ENCODE measurements around the gene RNF112.

The RNF112 gene, protein sequence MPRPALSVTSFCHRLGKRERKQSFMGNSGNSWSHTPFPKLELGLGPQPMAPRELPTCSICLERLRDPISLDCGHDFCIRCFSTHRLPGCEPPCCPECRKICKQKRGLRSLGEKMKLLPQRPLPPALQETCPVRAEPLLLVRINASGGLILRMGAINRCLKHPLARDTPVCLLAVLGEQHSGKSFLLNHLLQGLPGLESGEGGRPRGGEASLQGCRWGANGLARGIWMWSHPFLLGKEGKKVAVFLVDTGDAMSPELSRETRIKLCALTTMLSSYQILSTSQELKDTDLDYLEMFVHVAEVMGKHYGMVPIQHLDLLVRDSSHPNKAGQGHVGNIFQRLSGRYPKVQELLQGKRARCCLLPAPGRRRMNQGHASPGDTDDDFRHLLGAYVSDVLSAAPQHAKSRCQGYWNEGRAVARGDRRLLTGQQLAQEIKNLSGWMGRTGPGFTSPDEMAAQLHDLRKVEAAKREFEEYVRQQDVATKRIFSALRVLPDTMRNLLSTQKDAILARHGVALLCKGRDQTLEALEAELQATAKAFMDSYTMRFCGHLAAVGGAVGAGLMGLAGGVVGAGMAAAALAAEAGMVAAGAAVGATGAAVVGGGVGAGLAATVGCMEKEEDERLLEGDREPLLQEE

DNA sequence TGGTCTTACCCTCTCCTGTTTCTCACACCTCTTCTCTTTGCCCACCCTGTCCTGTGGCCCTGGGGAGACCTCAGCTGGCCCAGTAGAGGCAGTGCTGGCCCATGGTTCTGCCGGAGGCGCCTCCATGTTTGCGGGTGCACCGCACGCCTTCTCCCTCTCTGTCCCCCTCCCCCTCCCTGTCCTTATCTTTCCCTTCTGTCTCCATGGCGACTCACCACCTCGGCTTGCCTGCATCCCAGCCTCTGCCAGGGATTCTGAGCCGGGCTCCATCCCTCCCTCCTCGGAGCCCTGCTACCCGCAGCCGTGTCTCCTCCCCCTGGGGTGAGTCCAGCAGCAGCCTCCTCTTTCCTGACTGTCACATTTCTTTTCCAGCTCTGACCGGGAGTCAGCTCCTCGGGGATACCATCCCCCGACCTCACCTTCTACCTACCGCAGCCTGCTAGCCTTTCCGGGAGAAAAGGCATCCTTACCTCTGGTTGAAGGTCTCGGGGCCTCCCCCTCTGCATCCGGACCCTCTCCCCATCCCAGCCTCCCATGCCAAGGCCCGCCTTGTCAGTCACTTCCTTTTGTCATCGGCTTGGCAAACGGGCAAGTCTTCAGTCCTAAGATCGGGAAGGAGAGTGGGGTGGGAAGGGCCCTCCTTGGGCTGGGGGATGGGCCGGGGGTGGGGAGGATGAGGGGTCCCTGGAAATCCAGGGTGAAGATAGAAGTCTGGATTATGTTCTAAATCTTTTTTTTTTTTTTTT, at the start of gene RNF112:
Gene RNF112 (plus strand): TSS at position 358 of the 746 bp plus-strand sequence. CDS start 177 bp downstream, at position 535.
- no peak for DNase-seq

DNA sequence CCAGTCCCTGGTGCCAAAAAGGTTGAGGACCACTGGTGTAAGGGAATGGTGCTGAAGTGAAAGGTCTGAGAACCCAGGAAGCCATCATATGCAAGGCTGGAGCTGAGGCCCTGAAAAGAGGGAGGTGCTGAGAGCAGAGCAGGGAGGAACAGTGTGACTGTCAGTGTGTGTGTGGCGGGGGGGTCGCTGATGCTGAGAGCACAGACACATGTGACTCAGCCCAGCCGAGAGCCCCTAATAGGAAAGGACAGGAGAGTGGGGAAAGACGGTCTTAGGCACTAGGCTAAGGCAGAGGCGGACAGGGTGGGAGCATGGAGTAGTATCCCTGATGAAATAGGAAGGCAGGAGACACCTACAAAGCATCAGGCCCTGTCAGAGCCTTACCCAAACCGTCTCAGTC, 49.7 kb upstream of the RNF112 start:
- DNase-seq: no peak

DNA sequence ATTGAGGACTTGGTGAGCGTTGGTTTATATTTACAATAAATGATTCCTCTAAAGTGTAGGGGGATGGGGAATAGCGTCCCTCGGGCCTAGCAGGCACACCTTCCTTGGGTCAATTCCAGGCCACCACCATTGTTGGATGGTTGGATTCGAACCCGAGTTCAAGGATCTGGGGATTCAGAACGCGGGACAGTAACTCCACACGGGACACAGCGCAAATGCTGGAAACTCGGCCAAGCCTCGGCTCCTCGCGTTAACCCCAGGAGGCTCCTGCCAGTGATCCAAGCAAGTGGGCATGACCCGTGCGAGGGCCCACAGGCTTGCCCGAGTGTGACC, 49.1 kb upstream of the RNF112 start:
- DNase-seq: no peak

DNA sequence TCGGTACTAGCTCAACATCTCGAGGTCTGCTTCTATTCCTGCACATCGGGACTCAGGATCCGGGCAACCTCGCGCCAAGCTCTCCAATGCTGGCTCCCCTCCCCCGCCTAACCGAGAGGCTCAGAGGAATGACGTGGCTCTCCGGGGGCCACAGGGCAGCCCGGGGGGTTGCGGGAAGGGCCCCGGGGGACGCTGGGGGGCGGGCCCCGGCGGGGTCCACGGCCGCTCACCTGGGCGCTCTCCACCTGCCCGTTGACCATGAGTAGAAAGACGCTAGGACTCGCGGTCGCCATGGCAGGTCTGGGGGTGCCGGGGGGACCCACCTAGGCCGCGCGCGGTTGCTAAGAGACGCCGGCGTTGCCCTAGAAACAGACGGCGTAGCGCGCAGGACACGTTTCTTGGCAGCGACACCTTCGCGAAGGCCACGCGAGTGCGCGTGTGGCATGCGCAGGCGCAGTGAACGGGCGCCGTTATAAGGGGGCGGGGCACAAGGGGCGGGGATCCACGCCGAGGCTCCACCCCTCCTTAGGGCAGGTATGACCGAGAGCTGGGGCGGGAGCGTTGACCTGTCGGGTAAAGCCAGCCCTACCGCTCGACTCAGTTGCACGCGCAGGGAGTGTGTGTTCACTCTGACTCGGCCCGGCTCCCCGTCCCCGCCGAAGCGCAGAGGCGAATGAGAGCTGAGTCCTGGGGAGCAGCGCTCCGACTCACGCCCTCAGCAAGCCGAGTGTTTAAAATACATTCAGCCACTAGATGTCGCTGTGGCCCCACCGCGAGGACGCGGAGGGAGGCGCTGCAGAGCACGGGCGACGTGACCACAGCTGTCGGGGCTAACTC, 48.5 kb upstream of the RNF112 start, which contains the start of gene B9D1:
Gene B9D1 (minus strand): TSS at position 447 of the 837 bp plus-strand sequence. CDS start 154 bp downstream, at position 293.
- DNase-seq: peak; percentile 88

DNA sequence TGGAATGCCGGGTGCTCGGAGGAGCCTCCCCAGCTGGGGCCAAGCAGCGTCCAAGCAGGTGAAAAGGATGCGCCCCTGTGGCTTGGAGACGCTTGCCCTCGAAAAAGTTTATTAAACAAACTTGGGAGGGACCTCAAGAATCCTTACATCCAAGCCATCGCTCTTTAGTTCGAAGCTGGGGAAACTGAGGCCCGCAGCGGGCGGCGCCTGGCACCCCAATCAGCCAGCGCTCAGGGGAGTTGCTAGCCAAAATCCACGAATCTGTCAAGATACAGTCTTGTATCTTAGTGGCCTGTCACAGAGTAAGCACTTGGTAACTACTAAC, 48.0 kb upstream of the RNF112 start:
- no peak for DNase-seq

DNA sequence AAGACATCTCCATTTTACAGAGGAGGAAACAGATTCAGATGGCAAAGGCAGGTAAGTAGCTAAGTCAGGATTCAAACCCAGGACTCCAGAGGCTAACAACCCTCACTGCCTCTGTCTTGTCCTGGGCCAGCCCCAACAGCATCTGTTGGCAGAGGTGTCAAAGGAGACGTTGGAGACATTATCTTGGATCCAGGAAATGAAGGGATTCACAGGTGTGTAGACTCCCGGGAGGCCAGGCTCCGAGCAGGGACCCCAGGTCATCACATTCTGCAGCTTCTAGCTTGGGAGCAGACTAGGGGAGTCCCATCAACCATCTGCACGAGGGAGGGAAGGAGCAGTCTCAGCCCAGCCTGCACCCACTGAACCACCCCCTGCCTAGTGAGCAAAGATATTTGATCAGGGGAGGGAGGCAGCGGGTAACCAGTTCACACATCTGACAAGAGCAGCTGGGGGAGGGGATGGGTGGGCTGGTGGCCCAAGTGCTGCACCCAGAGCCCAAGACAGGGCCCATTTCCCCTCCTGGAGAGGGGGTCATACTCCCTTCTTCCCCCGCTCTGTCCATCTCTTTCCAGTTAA, 47.5 kb upstream of the RNF112 start:
- no peak for DNase-seq

DNA sequence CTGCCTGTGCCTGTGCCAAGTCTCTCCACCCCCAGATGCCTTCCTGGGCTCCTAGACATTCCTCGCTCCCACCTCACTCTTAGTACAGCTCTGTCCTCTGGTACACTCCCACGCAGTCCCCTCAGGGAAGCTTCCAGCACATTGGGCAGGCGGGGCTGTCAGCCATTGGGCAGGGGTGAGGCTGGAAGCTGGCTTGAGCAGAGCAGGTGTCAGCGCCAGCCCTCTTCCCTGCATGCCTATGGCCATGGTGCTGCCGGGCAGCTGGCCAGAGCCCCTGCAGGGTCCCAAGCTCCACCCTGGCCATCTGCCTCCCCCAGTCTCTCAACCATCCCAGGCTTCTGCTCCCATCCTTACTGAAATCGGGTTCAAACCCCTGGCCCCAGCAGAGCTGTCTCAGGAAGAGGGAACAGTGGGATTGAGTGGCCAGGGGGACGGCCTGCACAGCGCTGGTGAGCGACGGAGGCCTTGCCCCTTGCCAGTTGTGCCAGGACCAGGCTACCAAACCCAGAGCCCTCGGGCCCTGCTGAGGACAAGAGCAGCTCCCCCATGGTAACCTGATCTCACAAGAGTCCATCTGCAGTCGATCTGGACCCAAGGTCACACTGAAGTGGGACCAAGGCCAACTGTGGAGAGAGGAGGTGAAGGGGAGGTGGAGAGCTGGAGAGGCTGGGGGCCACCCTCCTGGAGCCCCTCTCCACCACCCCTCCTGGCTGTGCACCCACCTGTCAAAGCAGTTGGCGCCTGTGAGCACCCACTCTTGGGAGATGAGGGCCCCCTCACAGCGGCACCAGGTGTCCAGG, 46.1 kb upstream of the RNF112 start:
- no peak for DNase-seq

DNA sequence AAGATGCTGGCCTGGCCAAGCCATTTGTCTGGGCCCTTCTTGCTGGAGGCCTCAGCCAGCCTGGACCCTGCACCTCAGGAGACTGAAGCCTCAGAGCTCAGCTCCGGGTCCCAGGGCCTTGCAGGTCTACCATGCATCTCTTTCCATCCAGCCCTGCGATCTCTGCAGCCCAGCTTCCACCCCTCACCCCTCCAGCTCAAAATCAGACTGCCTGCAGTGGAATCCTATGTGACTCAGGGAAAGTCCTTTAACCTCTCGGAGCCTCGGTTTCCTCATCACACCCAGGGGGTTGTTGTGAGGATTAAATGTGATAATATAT, 45.6 kb upstream of the RNF112 start:
- DNase-seq: no peak

DNA sequence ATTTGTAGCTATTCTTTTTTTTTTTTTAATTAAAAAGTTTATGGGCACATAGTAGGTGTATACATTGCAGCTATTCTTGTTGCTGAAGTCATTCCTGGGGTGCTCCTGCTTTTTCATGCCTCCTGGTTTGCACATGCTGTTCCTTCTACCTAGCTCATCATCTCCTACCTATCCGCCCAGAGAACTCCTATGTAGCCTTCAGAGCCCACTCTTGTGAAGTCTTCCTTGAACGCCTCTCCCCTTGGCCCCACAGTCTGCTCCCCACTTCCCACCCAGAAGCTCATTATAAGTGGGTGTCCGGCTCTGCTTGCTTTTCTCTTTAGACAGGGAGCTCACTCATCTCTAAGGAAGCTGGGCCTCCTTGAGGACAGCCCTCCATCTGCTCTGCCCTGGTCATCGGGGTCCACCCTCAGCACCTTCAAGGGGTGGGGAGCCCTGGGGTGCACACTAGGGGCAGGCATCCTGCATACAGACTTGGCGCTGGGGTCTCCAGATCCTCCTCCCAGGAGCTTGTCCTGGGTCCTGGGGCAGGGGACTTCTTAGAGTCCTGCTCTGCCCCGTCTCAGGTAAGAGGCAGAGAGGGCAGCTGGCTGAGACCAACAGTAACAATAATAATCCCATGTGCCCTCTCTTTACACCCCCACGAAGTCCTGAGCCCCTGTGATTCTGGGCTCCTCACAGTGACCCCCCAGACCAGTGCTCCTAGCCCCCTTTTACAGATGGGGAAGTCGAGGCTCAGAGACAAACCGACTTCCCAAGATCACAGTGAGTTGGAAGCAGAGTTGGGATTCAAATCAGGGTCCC, 45.0 kb upstream of the RNF112 start:
- no peak for DNase-seq

DNA sequence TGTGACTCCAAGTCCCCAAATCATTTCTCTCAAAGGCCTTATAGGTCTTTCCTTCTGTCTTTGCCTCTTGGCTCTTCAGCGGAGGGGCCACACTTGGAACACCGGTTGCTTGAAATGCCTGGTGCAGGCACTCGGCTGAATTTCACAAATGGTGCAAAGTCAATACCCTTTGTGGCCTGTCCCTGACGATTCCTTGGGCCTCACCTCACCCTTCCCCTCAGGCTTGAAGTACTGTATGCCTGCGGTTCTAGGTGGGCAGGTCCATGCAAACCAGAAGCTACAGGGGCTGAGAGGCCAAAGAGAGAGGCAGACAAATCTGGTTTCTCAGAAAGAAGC, 44.4 kb upstream of the RNF112 start:
- no peak for DNase-seq

DNA sequence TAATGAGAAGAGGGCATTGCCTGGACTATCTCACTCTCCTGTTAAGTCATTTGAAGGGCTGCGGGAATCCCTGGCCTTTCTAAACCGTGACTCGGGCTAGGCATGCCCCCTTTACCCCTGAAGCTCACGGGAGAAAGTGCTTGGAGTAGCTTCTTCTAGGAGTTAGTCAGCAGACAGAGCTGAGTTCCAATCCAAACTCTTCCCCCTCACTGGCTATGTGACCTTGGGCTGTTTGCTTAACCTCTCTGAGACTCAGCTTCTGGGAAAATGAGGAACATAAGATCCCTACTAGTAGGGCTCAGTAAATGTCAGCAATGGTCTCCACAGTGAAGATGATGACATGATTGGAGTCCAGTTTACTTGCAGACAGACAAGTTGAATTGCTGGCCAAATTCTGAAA, 42.8 kb upstream of the RNF112 start:
- no peak for DNase-seq

DNA sequence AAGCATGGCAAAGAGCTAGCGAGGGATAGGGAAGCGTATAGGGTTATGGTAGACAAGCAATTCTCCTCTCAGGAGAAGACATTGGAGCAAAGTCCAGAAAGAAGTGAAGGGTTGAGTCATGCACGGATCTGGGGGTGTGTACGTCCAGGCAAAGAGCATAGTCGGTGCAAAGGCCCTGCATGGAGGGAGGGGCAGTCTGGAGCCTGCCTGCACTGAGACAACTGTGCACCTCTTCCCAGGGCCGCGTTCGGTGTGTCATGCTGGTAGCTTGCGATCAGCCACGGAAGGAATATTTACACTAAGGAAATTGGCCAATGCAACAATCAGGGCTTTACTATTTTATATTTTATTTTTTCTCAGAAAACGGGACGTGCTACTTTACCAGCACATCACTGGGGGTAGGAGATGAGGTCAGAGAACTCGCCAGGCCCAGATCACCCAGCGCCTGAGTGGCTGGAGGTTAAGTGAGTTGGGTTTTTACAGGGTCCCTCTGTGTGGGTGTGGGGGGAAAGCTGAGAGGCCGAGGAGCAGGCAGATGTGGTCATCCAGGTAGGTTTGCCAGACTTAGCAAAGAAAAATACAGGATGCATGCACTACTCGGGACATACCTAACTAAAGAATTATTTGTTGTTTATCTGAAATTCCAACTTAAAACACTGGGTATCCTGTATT, 41.8 kb upstream of the RNF112 start:
- no peak for DNase-seq

DNA sequence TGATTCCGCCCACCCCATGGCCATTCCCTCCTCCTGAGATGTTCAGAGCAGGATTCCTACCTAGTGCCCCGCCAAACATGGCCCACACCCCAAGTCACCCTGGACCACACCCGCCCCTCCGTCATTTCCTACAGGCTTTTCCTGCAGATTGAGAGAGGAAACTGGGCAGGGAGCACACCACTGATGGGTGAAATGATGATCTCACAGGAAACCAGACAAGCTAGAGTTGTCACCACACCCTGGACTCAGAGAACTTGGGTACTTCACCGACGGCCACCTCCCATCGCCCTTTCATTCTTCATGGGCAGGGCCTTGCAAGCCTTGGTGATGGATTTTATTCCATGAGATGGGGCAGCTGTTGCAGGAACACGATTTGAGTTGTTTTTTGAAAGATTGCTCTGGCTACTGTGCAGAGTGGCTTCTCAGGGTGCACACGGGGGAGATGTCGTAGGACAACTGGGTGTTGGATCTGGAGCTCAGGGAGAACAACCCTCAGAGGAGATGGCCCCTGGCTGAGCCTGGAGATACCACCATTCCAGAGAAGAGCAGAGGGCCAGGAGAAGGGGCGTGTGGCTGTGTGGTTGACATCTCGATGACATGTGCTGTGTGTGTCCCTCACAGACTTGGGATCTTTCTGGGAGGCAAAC, 41.1 kb upstream of the RNF112 start:
- no peak for DNase-seq

DNA sequence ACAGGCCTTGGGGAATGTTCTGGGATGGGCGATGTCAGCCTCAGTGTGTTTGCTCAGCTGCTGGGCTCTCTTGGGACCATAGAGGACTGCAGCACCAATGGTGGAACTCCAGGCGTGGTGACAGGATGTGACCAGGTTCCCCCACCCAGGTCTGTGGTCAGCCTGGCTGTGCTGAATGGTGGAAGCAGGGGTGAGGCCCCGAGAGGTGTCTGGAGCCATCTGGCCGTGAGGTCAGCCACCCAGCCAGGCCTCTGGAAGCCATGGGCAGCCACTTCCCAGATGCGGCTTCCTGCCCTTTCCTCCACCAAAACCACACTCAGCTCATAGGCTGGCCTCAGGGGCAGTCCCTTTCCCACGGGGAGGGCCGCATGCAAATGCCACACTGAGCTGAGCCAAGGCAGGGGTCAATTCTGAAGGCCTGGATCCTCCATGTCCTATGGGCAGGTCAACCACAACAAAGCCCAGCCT, 40.5 kb upstream of the RNF112 start:
- DNase-seq: no peak

DNA sequence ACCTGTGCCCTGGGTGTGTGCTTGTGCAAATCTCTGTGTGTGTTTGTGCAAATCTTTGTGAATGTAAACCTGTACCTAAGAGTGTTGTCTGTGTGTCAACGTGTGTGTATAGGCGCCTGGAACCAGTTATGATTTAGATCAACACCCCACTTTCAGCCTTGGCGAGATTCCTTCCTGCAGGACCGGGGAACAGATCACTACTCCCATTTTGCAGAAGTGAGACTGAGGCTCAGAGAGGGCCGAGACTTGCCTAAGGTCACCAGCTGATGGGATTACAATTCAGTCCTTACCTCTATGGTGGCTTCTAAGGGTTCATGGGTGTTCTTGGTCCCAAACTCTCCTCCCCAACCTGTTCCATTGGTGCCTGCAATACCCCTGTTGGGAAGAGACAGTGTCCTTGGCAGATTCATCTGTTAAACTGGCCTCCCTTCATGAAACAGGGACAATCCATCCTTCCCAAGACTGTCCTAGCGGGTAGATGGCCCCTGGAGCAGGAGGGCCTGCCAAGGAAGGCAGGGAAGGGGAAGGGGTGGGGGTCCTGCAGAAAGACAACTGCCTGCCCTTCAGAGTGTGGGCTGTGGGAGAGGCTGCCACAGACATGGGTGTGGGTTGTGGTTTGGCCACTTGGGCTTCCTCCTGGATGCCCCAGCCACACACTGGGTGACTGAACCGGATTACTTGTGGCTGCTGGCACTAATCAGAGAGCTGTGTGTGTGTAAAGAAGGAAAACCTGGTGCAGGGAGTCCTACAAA, 39.6 kb upstream of the RNF112 start:
- DNase-seq: no peak

DNA sequence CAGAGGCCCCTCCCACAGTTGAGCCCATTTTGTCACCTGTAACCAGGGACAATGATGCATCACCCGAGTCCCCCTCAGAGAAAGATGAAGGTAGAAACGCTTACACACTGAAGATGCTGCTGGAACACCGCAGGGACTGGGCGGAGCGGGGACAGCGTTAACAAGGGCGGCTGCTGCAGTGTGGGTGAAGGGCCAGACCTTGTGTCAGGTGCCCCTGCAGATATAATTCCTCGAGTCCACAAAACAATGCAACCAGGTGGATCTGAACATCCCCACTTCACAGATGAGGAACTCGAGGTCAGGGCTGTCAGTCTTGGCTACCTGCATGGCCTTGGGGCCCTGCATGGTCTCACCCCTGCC, 39.0 kb upstream of the RNF112 start:
- DNase-seq: no peak

DNA sequence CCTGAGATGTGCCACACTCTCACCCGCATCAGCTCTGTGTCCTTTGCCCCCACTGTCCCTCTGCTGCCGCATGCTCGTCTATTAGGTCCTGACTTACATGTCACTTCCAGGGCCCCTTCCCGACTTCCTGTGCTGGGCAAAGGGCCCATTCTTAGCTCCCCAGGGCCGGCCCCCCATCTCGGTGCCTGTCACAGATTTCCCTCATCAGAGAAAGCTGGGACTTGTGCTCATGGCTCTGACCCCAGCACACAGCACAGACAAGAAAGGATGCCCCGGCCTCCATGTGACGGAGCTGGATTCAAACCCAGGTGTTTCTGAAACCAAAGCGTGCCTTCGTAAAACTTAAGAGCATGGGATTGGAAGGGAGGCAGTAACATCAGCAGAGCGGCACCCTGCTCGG, 38.6 kb upstream of the RNF112 start:
- peak; percentile 1 for DNase-seq

DNA sequence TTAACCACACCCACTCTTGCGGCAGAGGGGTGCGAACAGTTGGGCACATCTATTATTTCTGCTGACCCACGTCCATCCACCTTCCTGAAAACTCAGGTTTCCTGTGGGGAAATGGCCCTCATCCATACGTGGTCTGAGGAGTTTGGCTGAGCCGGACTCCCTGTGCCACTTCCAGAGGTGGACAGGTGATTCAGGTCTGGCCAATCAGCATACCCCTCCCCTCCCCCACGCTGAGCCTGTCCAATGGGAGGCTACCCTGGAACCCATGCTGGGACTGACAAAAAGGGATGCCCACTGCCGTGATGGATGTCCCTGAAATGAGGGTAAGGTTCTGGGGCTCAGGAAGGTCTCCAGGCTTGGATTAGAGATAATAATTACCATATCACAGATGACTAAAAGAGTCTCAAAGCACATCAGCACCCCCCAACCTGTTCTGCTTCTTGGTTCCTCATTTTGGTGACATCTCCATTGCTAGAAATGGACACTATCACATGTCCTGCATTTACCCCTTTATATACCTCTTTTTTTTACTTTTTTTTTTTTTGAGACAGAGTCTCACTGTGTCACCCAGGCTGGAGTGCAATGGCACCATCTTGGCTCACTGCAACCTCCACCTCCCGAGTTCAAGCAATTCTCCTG, 38.0 kb upstream of the RNF112 start:
- DNase-seq: no peak

DNA sequence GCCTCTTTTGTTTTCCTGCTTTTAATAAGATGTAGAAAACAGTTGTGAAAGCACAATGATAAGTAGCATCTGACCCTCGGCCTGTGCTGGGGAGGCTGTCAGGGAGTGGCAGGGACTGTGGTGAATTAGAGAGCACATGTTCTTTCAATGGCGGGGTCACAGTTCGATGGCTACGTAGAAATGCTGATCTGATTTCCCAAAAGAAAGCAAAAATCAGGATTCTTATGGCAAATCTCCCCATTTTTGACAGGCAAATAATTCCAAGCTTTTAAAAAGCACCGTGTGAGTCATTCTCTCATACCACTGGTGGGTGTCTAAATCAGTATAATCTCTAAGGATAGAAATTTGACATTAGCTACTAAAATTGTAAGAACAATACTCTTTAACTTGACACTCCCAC, 36.9 kb upstream of the RNF112 start:
- no peak for DNase-seq
